ENCODE measurements around the gene DENND1A.
"Not testable (repeated sequence)": the region's sequence is repeated elsewhere in the genome, so short reads cannot be mapped to it uniquely, and the experiment has no call there.

The DENND1A gene

GRCh38 chr9:123820139-123820538 lies 109.8 kb downstream of the DENND1A start:
- no peak overlapping the region for H3K4me3 ChIP-seq (ENCODE audit: low read depth, low read length)
- TF ChIP-seq, protein P1, sequence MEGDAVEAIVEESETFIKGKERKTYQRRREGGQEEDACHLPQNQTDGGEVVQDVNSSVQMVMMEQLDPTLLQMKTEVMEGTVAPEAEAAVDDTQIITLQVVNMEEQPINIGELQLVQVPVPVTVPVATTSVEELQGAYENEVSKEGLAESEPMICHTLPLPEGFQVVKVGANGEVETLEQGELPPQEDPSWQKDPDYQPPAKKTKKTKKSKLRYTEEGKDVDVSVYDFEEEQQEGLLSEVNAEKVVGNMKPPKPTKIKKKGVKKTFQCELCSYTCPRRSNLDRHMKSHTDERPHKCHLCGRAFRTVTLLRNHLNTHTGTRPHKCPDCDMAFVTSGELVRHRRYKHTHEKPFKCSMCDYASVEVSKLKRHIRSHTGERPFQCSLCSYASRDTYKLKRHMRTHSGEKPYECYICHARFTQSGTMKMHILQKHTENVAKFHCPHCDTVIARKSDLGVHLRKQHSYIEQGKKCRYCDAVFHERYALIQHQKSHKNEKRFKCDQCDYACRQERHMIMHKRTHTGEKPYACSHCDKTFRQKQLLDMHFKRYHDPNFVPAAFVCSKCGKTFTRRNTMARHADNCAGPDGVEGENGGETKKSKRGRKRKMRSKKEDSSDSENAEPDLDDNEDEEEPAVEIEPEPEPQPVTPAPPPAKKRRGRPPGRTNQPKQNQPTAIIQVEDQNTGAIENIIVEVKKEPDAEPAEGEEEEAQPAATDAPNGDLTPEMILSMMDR (conservative IDR thresholded peaks at IDR 0.05; ENCODE audit: low read depth, low read length) = no peak
- no peak for DNase-seq (ENCODE audit: low read depth)

- TF ChIP-seq, protein P1 (conservative IDR thresholded peaks at IDR 0.05; ENCODE audit: low read depth, low read length) = no peak
- no peak overlapping the region for H3K4me3 ChIP-seq (ENCODE audit: low read depth, low read length)
- DNase-seq (ENCODE audit: low read depth) = no peak
Observed at GRCh38 chr9:123816817-123817472, 113.0 kb downstream of the DENND1A start.

DNA sequence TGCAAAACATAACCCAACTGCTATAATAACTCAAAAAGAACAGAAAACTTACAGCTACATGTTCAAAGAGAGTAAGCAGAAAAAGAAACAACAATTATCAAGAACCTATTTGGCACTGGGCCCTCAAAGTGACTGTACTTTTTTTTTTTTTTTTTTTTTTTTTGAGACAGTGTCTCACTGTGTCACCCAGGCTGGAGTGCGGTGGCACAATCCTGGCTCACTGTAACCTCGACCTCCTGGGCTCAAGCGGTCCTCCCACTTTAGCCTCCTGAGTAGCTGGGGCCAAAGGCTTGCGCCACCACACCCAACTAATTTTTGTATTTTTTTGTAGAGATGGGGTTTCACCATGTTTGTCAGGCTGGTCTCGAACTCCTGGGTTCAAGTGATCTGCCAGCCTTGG lies 114.1 kb downstream of the DENND1A start:
- DNase-seq (ENCODE audit: low read depth); H3K4me3 ChIP-seq (ENCODE audit: low read depth, low read length): not testable (repeated sequence)

DNA sequence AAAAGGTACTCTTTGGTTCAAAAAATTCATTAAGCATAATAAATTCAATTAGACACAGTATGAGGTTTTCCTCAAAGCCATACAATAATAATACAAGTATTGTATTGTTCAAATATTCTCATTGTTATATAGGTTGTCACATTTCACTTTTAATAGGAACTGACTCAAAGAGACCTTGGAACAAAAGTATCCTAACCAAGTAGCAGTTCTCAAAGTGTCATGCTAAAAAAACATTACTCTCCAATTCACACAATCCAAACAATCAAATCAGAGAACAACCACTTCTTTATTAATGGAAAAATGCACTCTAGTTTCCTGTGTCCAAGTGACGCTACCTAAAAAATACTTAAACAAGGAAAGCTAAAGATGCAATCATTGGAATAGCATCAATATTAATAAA lies 115.4 kb downstream of the DENND1A start:
- no peak overlapping the region for H3K4me3 ChIP-seq (ENCODE audit: low read depth, low read length)
- TF ChIP-seq, protein P1 (conservative IDR thresholded peaks at IDR 0.05; ENCODE audit: low read depth, low read length) = no peak
- DNase-seq (ENCODE audit: low read depth) = no peak

DNA sequence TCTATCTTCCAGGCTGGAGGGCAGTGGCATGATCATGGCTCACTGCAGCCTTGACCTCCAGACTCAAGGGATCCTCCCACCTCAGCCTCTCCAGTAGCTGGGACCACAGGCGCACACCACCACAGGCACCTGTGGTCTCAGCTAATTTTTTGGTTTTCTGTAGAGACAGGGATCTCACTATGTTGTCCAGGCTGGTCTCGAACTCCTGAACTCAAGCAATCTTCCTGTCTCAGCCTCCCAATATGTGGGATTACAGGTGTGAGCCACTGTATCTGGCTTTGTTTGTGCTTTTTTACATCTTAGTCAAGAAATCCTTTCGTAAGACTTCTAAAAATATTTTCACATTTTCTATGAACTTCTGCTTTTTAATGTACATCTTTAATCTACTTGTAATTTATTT lies 116.9 kb downstream of the DENND1A start:
- DNase-seq (ENCODE audit: low read depth) = no peak
- TF ChIP-seq, protein P1 (conservative IDR thresholded peaks at IDR 0.05; ENCODE audit: low read depth, low read length) = no peak
- H3K4me3 ChIP-seq (ENCODE audit: low read depth, low read length) = no peak overlapping the region

- TF ChIP-seq, protein P1 (conservative IDR thresholded peaks at IDR 0.05; ENCODE audit: low read depth, low read length) = no peak
- DNase-seq (ENCODE audit: low read depth) = no peak
- no peak overlapping the region for H3K4me3 ChIP-seq (ENCODE audit: low read depth, low read length)
Observed at GRCh38 chr9:123807251-123807650, 122.7 kb downstream of the DENND1A start.

- TF ChIP-seq, protein P1 (conservative IDR thresholded peaks at IDR 0.05; ENCODE audit: low read depth, low read length) = no peak
Observed at GRCh38 chr9:123806829-123807228, 123.1 kb downstream of the DENND1A start.

More at GRCh38 chr9:123806829-123807228, 123.1 kb downstream of the DENND1A start:
- DNase-seq (ENCODE audit: low read depth) = no peak
- no peak overlapping the region for H3K4me3 ChIP-seq (ENCODE audit: low read depth, low read length)
